Femur (tissue), 1 donor: Measurements from ENCODE around the gene CRADD.

ENCODE experiments used
- DNase-seq: peaks from one replicate; pipeline ENCODE4 v3.0.0-alpha.2; 2017

The CRADD gene

DNA sequence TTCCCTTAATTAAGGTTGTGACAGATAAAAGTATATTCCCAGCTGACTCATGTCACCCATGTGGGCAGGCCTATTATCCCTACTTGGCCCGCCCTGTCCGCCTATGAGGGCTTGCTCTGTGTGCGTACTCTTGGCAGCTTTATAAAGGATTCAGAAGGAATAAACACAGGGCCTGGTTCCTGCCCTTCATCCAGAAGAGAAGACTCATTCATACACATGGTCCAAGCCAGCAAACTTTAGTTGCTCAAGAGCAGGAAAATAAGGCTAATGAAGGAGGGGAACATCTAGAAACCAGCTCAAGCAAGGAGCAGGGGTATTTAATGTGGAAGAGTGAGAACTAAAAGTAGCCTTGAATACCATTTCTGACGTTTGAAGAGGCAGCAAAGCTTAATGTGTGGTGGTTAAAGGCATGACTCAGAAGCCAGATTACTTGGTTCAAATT lies 141.9 kb downstream of the CRADD start:
- no peak for DNase-seq

DNA sequence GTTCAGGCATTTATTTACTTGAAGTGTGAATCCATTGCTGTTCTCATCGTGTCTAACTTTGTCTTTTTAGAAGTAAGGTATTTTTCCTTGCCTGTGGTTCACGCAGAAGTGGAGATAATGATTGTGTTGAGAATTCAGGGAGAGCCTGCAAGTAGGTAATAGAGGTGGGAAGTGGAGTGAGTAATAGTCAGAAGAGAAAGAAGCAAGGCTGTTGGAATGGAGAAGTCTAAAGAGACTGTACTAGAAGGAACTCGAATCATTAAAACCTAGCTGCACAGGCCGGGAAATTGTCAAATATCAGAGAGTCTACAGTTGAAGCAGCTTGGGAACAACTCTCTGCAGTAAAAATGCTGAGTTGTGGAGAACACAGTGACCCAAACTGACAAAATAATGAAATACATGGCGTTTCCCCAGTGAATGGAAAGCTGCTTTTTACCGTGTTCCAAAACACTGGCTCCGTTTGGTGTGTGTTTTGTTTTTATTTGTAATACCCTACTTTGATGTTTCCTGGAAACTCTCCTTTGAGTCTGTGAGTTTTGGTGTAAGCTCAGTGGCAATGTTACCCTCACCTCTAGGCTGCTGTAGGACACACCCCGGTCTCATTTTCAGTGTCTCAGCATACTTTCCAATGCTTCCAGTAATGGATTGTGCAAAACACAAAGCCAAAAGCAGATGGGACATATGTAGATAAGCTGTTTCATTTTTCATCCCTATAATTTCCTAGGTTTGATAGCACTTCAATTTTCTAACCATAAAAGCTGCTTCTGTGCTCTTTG lies 146.6 kb downstream of the CRADD start:
- no peak for DNase-seq

DNA sequence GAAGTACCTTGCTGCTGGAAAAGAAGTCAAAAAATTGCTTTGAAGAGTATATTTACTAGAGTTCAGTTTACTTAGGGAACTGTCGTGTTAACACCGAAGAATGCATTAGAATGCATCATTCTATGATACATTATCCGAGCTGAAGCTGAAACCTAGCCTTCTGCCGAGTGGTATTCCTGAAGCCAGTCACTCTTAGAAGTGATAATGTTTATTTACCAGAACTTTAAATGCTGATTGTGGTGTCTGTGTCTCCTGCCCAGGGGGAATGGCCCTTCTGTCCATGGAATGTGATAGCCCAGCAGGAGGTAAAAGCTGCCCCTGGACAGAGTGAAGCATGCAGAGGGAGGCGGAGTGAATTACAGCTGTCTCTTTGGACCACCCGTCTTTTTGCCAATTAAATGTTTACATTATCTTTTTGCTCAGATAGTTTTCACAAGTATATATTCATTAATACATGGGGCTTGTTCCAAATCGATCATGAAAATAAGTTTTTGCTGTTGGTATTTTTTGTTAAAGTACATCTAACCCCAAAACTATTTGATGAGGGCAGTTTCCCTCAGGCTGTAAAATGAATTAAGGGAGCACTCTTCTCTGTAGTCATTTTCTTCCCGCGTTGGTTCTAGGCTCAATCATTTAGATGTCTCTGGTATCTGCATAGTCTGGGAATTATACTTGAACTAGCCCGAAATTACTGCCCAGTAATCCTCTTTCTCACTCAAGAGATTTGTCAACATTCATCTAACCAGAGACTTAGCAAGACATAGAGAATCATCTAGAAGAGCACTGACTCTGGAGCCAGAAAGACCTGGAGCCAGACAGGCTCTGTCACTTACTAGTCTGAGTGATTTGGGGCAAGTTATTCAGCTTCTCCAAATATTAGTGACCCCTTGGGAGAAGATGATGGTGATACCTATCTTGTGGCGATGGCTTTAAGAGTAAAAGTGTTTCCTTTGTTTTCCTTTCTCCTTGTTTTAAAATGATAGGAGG lies 147.6 kb downstream of the CRADD start:
- DNase-seq, result no peak

DNA sequence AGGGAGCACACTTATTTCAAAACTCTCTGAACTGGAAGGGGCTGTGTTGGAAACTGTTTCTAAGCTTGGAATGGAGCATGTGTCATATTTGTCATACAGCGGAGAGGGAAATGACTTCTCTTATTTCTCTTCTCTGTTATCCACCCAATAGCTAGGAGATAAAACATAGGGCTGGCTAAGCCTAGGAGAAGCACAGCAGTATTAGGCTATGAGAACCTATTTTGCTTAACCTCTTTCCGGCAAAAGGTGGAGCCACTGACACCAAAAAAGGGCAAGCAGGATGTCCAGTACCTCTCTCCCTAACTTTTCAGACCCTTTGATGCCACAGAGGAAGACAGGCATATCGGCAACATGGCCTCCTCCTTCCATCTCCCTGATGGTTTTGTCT lies 148.3 kb downstream of the CRADD start:
- no peak for DNase-seq

DNA sequence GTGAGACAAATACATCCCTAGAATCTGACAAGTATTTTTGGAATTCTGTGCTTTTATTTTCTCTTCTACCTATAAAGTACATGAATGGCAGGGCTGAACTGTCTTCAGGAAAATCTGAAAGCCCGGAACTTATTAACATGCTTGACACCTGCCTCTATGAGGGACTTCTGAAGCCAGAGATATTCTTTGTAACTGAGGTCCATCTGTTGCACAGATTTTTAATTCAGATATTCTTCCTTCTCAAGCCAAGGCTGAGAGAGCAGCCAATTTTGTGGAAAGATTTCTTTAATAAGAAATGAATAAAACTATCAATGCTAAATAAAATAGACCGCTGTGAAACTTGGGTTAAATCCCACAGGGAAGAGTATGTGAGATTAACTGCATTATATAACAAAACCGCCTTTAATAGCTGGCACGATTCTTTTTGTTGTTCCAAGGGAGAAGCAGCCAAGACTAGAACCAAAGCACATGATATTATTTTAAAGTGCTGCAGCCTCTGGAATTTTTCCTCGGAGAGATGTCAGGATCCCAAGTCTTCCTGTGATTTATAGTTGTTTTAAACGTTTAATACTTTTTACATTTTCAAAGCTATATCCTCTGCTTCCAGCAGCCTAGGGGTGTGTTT lies 148.9 kb downstream of the CRADD start:
- DNase-seq, result peak; percentile 62

DNA sequence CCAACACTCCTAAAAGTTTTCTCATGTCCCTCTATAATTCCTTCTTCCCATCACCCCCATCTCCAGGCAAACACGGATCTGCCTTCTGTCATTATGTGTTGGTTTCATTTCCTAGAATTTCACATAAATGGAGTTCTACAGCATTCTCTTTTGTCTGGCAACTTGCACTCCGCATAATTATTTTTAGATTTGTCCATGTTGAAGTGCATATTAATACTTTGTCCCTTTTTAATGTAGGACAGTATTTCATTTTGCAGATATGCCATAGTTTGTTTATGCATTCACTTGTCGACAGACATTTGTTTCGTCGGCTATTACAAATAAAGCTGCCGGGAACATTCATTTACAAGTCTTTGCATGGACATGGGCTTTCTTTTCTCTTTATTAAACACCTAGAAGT lies 150.0 kb downstream of the CRADD start:
- no peak for DNase-seq

DNA sequence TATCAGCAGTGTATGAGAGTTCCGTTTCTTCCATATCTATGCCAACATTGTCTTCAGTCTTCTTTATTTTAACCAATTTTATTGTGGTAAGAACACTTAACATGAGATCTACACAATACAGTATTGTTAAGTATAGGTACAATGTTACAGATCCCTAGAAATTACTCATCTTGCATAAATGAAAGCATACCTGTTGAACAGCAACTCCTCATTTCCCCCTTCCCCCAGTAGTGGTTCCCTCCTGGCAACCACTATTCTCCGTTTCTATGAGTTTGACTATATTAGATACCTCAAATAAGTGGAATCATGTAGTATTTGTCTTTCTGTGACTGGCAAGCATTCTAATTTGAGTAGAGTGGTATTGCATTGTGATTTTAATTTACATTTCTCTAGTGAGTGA lies 150.5 kb downstream of the CRADD start:
- DNase-seq, result no peak

DNA sequence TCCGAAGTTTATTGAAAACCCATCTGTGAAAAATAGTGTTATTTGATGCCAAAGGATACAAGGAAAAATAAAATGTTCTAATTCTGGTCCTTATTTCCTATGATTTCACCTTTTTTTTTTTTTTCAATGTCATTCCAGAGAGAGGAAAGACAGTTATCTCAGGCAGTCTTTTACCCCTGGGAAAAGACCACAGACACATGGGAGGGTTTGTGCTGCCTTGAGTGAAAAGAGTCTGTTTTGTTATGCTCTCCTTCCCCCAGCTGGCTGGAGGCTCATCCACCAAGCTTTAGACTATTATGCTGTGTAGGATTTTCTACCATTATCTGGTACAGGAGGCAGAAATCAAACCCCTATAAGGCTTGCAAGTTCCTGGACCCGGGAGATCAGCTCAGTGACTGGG lies 151.8 kb downstream of the CRADD start:
- no peak for DNase-seq

DNA sequence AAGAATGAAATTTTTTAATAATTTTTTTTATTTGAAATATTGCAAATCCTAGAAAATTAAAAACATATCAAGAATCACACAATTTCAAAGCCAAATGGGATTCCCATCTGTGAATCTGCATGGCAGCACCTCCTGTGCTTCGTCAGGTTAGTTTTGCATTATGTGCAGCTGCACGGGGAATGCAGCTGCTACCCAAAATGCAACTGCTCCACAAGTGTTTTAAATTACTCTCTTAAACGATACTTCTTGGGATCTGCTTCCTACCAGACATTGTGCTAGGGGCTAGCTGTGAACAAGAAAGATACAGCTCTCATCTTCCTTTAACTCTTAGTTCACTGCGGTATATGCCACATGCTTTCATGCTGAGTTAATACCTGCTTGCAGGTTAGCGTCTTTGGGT lies 154.2 kb downstream of the CRADD start:
- no peak for DNase-seq

DNA sequence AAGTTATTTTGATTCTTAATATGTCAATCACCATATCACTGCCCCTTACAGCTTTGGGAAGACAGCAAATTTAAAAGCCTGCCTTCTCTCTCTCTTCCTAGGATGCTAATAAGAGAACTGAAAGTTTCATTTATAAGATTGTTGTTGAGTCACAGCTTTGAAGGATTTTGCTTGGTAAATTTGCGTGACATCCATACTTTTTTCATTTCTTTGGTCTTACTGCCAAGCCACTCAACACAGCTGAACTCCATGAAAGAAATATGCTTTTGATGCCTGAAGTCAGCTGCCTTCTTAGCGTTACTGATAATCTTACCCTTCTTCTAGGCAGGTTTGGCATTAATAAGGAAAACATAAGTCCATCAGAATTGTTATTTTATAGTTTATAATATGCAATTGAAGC lies 155.0 kb downstream of the CRADD start:
- DNase-seq, result no peak

DNA sequence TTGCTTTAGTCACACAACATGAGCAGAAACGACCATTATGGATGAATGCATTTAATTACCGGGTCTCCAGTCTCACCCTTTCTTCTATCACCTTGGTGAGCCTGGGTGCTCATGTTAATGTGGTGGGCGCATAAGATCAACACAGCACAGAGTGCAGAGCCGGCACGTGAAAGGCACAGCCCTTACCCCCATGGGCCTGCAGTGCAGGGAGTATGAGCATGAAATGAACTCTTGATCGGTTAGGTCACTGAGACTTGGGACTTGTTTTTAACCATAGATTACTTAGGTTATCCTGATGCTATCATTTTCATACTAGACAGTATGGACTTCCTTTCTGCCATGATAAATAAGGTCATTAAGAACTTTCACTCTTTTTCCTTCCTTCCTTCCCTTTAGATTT lies 156.8 kb downstream of the CRADD start:
- no peak for DNase-seq

DNA sequence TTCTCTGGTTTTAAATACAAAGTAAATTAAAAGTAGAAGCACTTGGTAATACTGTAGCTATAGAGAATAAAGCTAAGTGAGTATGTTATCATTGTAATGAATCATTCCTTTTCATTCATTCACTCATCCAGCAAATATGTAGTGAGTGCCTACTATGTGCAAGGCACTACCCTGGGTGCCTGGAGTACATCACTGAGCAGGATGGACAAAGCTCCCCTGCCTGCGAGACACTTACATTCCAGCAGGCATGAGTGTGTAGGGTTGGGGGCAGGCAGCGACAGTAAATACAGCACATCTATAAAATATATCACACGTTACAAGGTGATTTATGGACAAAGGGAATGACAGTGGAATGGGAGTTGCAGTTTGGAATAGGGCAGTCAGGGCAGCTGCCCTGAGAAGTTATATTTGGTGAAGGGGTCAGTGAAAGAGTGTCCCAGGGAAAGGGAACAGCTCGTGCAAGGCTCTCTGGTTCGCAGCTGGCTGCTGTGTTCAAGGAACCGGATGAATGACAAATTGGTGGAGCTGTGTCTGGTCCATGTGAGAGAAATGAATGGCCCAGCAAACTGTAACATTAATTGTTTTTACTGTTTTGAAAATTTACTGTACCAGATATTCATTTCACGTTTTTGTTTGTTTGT lies 159.6 kb downstream of the CRADD start:
- no peak for DNase-seq

DNA sequence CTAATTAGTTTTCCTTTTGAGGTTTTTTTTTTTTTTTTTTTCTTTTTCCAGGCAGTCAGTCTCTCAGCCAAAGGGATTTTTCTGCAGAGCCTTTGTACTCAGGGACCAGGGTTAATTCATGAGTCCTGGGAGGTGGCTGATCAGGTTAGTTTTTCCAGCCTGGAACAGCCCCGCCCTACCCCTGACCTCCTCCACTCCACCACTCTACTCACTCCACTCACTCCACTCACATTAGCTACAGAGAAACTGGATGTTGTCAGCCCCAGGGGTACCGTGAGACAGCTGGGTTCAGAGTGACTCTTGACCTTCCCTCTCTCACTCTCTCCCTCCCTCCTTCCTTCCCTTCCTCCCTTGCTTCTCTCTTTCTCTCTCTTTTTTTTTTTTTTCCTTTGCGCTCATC lies 161.0 kb downstream of the CRADD start:
- no peak for DNase-seq

DNA sequence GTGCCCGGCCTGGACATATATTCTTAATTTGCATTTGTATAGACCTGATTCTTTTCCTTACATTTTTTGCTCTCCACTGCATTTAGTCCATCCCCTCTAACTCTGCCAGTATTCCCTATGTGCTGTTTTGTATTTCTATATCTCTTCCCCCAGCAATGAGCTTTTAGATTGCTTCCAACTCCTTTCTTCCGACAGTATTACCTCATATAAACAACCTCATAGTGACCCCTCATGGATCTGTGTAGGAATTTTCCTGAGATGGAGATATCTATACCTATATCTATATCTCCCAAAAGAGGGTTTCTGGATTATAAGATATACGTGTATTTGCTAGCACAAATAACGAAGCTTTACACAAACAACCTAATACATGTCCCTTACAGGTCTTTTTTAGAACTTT lies 161.9 kb downstream of the CRADD start:
- no peak for DNase-seq

DNA sequence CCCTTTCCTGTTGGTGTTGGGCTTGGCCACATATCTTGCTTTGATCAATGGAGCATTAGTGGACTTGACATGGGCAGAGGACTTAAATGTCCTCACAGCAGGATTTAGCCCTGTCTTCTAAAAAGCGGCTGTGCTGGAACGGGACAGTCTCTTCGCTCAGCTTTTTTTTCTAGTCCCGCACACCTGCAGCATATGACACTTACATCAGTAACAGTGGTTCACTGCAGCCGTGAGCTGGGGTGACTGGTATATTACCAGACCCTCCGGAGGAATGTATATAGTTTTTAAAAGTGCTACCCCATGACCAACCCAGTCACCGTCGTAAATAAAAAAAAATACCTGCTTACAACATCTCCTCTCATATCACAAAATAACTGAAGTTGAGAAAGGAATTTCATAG lies 164.5 kb downstream of the CRADD start:
- DNase-seq, result no peak

DNA sequence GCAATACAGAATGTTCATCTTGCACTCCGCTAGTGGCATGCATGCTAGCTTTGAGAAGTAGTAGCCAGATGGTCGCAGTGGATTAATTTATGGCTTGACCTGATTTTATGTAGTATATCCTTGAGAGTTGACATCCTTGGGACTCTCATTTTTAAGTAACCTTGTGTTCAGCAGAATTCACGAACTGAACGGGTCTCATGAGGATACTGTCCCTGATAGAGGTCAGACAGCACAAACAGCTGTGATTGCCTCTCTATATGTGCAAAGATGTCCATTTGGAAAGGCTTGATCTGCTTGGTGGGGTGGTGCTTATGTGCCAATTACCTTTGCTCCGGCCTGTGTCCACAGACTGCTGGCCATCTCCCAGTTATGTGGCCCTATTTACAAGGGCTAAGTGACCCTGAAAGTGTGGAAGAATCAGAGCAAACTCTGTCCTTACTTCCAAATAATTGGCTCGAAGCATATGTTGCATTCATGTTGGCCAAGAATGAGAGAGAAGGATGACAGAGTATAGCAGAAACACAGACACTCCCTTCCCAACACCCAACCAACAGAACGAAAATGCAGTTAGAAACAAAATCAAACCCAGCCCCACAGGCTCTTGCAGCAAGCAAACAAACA lies 167.1 kb downstream of the CRADD start:
- DNase-seq, result no peak

DNA sequence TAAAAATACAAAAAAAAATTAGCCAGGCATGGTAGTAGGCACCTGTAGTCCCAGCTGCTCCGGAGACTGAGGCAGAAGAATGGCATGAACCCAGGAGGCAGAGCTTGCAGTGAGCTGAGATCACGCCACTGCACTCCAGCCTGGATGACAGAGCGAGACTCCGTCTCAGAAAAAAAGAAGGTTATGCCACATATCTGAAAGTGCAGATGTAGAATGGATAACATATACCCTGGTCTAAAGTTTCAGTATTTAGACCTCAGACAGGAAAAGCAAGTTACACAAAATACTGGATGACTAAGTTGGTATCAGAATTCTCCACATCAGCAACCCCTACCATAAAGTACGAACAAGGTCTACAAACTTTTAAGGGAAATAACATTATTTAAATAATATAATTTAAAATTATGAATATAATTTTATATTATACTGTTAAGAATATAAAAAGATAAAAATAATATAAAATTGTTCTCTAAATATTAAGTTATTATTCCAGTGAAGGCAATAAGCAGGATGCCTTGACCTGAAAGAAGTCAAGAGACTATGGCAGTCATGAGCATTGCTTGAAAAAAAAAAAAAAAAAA lies 169.9 kb downstream of the CRADD start:
- DNase-seq, result no peak

DNA sequence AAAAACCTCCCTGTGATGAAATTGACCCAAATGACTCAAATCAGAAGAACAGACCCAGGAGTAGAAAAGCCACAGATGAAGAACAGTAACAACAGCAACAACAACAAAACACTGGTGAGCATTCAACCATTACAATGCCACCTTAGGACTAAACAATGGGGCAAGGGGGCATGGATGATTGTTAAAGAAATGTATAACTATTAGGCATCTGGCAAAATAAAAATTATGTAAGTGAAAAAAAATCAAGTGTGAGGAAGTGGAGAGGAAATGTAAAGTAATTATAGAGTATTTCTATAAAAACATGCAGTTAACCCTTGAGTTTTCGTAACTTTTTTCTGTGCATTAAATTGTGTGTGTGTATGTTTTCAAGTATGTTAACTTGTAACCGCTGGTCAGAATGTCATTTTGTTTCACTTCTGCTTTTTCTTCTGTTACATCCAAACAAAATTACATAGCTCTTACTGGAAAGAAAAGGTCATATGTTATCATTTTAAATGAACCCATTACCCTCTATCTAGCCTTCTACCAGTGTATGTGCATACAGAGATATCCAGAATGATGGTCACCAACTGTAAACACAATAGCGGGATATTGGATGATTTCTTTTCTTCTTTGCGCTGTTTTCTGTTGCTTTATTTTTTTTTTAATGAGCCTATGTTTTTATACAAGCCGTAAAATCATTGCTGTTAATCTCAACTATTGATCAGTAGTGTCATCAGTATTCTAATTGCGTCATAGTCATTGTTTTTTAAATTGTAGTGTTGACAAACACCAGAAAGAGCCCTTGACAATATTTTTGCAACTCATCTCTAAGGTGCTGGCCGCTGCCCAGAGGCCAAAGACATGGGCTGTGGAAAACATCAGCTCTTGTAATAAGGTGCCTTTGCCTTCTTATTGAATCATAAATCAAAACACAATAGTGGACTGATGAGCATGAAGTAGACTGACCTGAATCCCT lies 170.6 kb downstream of the CRADD start:
- no peak for DNase-seq

DNA sequence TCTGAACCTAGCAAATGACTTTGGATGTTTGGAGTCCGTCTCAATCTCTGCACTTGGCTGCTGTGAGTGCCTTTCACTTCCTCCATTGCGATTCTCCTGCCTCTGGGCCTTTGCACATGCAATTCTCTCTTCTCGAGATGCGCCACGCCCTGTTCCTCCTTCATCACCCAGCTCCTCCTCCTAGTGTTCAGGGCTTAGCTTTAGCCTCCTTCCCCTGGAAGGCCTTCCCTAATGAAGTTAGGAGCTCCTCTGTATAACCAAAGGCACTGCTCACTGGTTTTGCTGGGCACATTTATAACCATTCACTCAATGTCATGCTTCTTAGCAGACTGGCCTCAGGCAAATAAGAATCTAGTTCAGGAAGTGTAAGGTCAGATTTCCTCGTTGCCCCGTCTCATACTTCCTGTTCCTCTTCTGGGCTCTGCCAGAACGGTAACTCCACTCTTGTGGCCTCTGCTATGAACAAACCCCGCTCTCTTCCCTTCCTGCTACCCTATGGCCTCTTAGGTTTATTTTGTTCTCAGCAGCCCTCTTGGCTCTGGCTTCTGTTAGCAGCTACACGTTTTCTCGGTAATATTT lies 171.4 kb downstream of the CRADD start:
- DNase-seq, result no peak

DNA sequence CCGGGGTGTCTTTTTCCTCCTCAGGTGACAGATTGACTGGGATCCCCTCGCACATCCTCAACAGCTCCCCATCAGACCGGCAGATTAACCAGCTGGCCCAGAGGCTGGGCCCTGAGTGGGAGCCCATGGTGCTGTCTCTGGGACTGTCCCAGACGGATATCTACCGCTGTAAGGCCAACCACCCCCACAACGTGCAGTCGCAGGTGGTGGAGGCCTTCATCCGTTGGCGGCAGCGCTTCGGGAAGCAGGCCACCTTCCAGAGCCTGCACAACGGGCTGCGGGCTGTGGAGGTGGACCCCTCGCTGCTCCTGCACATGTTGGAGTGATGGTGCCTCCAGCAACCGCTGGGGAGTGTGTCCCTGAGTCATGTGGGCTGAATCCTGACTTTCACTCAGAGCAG lies 172.8 kb downstream of the CRADD start:
- DNase-seq, result no peak
